Right lobe of liver (tissue), 4 donors: ENCODE results near the gene ITPR2.

Experiments
- POLR2A ChIP-seq: fragments of 450-650 bp; IDR thresholded peaks from one replicate; pipeline ENCODE4 v1.6.1; 2017; ENCODE audit warnings: antibody characterized with exemption, mild to moderate bottlenecking
- TF ChIP-seq, protein P1 (sequence below), 4 donors: fragments of 200-600 bp in 3 of 4; fragments of 450-650 bp in 1 of 4; IDR thresholded peaks; one replicate each; pipeline versions ENCODE4 v1.5.1 to v1.8.0; 2016 to 2022; ENCODE audit warnings: antibody characterized with exemption in 4 of 4, mild to moderate bottlenecking in 2 of 4
- donor health status: DM: no; HTN: no; CAD: no.
- donor health status: DM: no; HTN: no; CAD: no.
- donor health status: DM: no; HTN: yes; CAD: no.

DNA sequence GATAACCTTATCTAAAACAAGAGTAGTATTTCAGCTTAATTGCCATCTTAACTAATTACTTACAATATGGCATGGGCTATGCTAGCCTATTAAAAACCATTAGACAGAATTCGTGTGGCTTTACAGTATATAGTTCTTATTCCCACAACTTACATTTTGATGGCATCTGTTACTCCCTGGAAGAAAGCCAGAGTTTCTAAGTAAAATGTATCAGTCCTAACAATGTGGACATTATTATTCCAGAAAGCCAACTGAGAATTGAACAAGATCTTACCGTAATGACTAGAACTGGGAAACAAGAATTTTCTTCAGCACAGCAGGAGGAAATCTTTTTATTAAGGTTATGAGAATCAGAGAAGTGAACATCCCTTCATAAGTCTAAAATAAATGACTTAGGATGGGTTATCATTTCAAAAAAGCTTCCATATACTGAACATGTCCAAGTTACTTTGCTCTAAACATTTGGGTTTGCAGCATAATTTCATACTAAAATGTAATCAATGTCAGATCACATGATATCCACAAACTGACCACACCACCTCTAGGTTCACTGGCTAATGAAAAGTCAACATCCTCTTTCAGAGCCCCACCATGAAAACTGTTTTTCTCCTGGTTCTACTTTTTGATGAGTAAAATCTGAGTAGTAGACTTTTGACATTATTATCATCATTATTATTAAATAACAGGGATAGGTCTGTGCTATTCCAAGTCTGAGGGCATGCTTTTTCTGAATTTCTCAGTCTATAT, 457.9 kb downstream of the ITPR2 start:
- TF ChIP-seq, protein P1, sequence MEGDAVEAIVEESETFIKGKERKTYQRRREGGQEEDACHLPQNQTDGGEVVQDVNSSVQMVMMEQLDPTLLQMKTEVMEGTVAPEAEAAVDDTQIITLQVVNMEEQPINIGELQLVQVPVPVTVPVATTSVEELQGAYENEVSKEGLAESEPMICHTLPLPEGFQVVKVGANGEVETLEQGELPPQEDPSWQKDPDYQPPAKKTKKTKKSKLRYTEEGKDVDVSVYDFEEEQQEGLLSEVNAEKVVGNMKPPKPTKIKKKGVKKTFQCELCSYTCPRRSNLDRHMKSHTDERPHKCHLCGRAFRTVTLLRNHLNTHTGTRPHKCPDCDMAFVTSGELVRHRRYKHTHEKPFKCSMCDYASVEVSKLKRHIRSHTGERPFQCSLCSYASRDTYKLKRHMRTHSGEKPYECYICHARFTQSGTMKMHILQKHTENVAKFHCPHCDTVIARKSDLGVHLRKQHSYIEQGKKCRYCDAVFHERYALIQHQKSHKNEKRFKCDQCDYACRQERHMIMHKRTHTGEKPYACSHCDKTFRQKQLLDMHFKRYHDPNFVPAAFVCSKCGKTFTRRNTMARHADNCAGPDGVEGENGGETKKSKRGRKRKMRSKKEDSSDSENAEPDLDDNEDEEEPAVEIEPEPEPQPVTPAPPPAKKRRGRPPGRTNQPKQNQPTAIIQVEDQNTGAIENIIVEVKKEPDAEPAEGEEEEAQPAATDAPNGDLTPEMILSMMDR (IDR thresholded peaks at IDR 0.05), result no peak
- no peak for TF ChIP-seq POLR2A
